GM12891 (cell line): ENCODE data around the gene GALNT7.

ENCODE experiments used
- POLR2A ChIP-seq: IDR thresholded peaks from 2 replicates; pipeline ENCODE4 v1.6.1; 2011; ENCODE audit warnings: low read depth, low read length, control low read depth
- POLR2AphosphoS5 ChIP-seq: IDR thresholded peaks from 2 replicates; pipeline ENCODE4 v1.6.1; 2011; ENCODE audit warnings: low read depth, low read length, control low read depth
- TAF1 ChIP-seq: IDR thresholded peaks from 2 replicates; pipeline ENCODE4 v1.6.1; 2011; ENCODE audit warnings: low read depth, low read length, control low read depth

DNA sequence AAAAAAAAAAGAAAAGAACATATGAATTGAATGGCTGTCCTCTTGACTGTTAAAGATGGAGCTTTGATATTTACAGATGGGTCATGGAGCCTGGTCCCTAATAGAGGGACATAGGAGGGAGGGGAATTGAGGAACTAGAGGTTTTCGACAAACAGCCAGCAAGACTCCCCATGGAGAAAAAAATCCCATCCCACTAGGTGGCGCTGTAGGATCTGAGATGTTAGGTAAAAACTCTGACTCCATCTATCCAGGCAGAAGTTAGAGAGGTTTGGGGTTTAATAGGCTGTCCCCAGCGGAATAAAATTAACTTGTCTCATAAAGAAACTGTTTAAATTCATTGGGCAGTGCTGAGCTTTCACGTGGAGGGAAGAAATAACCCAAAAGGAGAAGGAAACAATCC, 119.7 kb downstream of the GALNT7 start:
- TF ChIP-seq POLR2AphosphoS5 (no peak), POLR2A (no peak), TAF1 (no peak)
